Measurements from ENCODE around the gene CADM4. TPM values are rescaled to one million over a fixed set of nuclear protein-coding genes. Genes with fewer than 3 reads are reported as not detected.

Gene CADM4
- polyA plus RNA-seq, 1 of the 3 experiments (the other 2 are of a cell fraction) = 28.9 TPM

DNA sequence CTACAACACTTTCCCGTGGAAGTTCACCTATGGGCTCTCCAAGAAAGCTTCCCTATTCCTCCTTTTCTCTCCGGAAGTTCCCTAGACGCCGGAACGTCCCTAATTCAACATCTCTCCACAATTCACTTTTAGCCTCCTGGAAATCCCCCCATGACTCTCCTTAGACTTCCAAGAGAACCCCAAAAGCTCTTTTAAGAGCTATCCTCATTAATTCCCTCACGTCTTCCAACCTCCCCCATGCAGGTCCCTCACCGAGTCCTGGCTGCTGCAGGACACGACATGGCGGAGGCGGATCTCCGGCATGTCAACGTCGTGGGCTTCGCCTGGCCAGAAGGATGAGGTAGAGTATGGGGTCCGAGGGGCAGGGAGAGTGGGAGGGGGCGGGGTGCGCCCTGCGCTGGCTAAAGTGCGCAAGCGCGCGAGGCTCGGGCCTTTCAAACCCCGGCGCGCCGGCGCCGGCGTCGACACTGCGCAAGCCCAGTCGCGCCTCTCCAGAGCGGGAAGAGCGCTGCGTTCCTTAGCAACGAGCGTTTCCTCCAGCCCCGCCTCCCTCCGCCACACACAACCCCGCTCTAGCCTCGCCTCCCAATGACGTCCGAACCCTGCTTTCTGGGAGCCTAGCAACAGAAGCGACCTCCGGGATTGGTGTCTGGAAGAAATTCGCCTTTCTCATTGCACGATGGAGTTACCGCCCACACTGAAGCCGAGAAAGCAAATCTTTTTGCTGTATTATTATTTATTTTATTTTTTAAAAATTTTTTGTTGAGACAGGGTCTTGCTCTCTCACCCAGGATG lies 64.3 kb downstream of the CADM4 start, which contains the start of the genes PINLYP and XRCC1 (continued):
- TF ChIP-seq, protein P1, sequence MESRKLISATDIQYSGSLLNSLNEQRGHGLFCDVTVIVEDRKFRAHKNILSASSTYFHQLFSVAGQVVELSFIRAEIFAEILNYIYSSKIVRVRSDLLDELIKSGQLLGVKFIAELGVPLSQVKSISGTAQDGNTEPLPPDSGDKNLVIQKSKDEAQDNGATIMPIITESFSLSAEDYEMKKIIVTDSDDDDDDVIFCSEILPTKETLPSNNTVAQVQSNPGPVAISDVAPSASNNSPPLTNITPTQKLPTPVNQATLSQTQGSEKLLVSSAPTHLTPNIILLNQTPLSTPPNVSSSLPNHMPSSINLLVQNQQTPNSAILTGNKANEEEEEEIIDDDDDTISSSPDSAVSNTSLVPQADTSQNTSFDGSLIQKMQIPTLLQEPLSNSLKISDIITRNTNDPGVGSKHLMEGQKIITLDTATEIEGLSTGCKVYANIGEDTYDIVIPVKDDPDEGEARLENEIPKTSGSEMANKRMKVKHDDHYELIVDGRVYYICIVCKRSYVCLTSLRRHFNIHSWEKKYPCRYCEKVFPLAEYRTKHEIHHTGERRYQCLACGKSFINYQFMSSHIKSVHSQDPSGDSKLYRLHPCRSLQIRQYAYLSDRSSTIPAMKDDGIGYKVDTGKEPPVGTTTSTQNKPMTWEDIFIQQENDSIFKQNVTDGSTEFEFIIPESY (IDR thresholded peaks at IDR 0.05; ENCODE audit: borderline replicate concordance, low read depth) = no peak
- TF ChIP-seq, protein P2, sequence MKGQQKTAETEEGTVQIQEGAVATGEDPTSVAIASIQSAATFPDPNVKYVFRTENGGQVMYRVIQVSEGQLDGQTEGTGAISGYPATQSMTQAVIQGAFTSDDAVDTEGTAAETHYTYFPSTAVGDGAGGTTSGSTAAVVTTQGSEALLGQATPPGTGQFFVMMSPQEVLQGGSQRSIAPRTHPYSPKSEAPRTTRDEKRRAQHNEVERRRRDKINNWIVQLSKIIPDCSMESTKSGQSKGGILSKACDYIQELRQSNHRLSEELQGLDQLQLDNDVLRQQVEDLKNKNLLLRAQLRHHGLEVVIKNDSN (IDR thresholded peaks at IDR 0.05; ENCODE audit: borderline replicate concordance, low read depth) = no peak
- TF ChIP-seq, protein P3, sequence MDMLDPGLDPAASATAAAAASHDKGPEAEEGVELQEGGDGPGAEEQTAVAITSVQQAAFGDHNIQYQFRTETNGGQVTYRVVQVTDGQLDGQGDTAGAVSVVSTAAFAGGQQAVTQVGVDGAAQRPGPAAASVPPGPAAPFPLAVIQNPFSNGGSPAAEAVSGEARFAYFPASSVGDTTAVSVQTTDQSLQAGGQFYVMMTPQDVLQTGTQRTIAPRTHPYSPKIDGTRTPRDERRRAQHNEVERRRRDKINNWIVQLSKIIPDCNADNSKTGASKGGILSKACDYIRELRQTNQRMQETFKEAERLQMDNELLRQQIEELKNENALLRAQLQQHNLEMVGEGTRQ (IDR thresholded peaks at IDR 0.05; ENCODE audit: borderline replicate concordance, low read depth, low read length) = no peak
- peak; percentile 41; the same call in 1 of the 2 replicates for TF ChIP-seq TAF1 (IDR thresholded peaks at IDR 0.05; ENCODE audit: borderline replicate concordance, low read depth, low read length)
- no peak for TF ChIP-seq RXRA (IDR thresholded peaks at IDR 0.05; ENCODE audit: borderline replicate concordance, low read depth)
- TF ChIP-seq FOXJ3 (CRISPR knock-in tag; IDR thresholded peaks at IDR 0.05) = no peak
- TF ChIP-seq, protein P4, sequence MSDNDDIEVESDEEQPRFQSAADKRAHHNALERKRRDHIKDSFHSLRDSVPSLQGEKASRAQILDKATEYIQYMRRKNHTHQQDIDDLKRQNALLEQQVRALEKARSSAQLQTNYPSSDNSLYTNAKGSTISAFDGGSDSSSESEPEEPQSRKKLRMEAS (IDR thresholded peaks at IDR 0.05; ENCODE audit: low read depth) = no peak
- TF ChIP-seq MXI1 (IDR thresholded peaks at IDR 0.05; ENCODE audit: low read depth, low read length) = peak; percentile 57
- TF ChIP-seq EZH2phosphoT487 (IDR thresholded peaks at IDR 0.05; ENCODE audit: borderline replicate concordance, low read depth) = no peak
- TF ChIP-seq NRF1 (IDR thresholded peaks at IDR 0.05; ENCODE audit: low read depth, low read length) = peak; percentile 97
- TF ChIP-seq, protein P5, sequence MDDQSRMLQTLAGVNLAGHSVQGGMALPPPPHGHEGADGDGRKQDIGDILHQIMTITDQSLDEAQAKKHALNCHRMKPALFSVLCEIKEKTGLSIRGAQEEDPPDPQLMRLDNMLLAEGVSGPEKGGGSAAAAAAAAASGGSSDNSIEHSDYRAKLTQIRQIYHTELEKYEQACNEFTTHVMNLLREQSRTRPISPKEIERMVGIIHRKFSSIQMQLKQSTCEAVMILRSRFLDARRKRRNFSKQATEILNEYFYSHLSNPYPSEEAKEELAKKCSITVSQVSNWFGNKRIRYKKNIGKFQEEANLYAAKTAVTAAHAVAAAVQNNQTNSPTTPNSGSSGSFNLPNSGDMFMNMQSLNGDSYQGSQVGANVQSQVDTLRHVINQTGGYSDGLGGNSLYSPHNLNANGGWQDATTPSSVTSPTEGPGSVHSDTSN (IDR thresholded peaks at IDR 0.05) = no peak
- TF ChIP-seq RAD21 (IDR thresholded peaks at IDR 0.05; ENCODE audit: low read length) = no peak
- no peak for TF ChIP-seq RCOR1 (IDR thresholded peaks at IDR 0.05; ENCODE audit: low read length)
- TF ChIP-seq NFIC (IDR thresholded peaks at IDR 0.05; ENCODE audit: borderline replicate concordance) = no peak
- TF ChIP-seq TEAD4 (IDR thresholded peaks at IDR 0.05; ENCODE audit: borderline replicate concordance, insufficient read depth) = no peak
- peak in 1 of 2 experiments; percentile 47; a peak in 1 of 4 replicates for TF ChIP-seq EP300 (IDR thresholded peaks at IDR 0.05; ENCODE audit: borderline replicate concordance in 1 of 2, low read depth in 1 of 2, low read length in 1 of 2)
